NB4 (cell line): Measurements from ENCODE around the gene MYH6.

Experiments
- CTCF ChIP-seq: IDR thresholded peaks from one replicate; pipeline ENCODE4 v1.5.1; 2012; ENCODE audit warnings: low read depth, low read length
- POLR2A ChIP-seq: IDR thresholded peaks from 2 replicates; pipeline ENCODE4 v1.6.1; 2011; ENCODE audit warnings: mild to moderate bottlenecking; ENCODE audit not compliant: insufficient read length; ENCODE audit errors: extremely low read depth

GRCh38 chr14:23403908-23404307 lies 4.2 kb downstream of the MYH6 start:
- TF ChIP-seq POLR2A = no peak
- no peak for TF ChIP-seq CTCF
